ENCODE results near the gene ADO. TPM values are rescaled to one million over a fixed set of nuclear protein-coding genes. Genes with fewer than 3 reads are reported as not detected.
"Not testable (repeated sequence)": the region's sequence is repeated elsewhere in the genome, so short reads cannot be mapped to it uniquely, and the experiment has no call there.

ADO gene
- total RNA-seq, 1 experiment from 2014 or later, result 20.8 TPM

- not testable (repeated sequence) for H3K27me3 ChIP-seq, H3K4me3 ChIP-seq, H3K9me3 ChIP-seq, H3K36me3 ChIP-seq, DNase-seq
Measured at GRCh38 chr10:62788285-62788684, 16.2 kb upstream of the ADO start.

DNA sequence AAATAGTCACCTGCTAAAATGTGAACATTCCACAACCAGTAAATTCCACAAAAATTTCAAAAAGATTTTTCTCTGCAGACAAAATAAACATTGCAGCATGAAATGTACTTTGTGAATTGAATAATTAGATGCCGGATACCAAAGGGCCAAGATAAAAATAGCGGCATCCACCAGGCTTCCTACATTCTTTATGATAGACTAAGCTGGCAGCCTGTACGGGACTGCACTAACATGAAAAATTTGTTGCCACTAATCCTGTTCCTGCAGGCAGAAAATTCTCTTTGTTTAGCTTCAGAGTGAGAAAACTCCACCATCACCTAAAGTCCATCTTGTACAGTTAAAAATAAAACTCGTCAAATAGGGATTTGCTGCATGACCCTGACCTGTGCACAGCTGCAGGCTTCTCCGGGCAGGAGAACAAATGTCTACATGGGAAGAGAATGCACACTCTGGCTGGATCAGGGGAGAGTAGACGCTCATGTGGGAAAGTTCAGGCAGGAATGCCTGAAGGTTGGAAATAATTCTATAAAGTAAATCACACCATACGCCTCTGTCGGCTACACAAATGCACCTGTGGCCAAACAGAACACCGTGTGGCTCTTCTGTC lies 15.6 kb upstream of the ADO start:
- no peak overlapping the region for H3K4me3 ChIP-seq
- H3K9me3 ChIP-seq, result peaks cover 5% of the 10 kb centered on the region; the same call in 1 of the 2 replicates
- no peaks in the 10 kb centered on the region for H3K36me3 ChIP-seq
- peak; percentile 41 for DNase-seq
- no peaks in the 10 kb centered on the region for H3K27me3 ChIP-seq

DNA sequence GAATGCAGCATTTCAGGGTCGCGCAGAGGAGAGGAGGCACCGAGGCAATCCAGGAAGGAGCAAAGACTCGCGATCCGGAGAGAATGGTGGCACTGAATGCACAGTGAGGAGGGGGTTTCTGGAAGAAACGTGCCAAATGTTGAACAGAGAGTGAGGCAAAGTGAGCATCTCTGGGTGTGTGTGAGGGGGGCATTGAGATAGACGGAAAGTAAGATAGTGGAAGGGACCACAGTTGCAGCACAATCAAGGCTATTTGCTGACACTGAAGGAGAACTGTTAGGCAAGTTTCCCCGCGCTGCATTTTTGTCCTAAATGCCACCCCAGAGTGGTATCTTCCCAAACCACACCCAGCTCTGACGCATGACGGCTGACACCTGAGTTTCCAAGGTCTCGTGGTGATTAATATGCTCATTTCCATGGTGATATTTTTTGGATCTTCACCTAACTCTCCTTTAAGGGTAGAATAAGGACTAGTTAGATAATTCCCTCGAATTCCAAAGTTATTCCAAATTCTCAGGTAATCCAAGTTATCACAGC lies 14.4 kb upstream of the ADO start:
- H3K36me3 ChIP-seq, result no peaks in the 10 kb centered on the region
- H3K4me3 ChIP-seq, result no peak overlapping the region
- no peaks in the 10 kb centered on the region for H3K27me3 ChIP-seq
- H3K9me3 ChIP-seq, result peaks cover 5% of the 10 kb centered on the region; the same call in 1 of the 2 replicates
- DNase-seq, result no peak

- no peaks in the 10 kb centered on the region for H3K27me3 ChIP-seq
- H3K36me3 ChIP-seq, result no peaks in the 10 kb centered on the region
- no peak for DNase-seq
- no peak overlapping the region for H3K4me3 ChIP-seq
- peaks cover 5% of the 10 kb centered on the region; the same call in 1 of the 2 replicates for H3K9me3 ChIP-seq
Measured at GRCh38 chr10:62790571-62790970, 13.9 kb upstream of the ADO start.

GRCh38 chr10:62792261-62792660 lies 12.3 kb upstream of the ADO start:
- Histone ChIP-seq H3K9me3 (peaks cover under 1% of the 10 kb centered on the region; the same call in 1 of the 2 replicates), H3K27me3 (no peaks in the 10 kb centered on the region), H3K4me3 (no peak overlapping the region), H3K36me3 (no peaks in the 10 kb centered on the region)
- no peak for DNase-seq

DNA sequence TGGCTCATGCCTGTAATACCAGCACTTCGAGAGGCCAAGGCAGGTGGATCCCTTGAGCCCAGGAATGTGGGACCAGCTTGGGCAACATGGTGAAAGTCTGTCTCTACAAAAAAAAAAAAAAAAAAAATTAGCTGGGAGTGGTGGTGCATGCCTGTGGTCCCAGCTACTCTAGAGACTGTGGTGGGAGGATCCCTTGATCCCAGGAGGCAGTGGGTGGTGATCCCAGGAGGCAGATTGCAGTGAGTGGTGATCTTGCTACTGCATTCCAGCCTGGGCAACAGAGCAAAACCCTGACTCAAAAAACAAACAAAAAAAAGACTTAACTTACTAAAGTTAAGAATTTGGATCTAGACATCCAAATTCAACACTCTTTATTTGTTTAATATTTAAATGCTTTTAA lies 10.2 kb upstream of the ADO start:
- H3K4me3 ChIP-seq, result no peak overlapping the region
- no peaks in the 10 kb centered on the region for H3K36me3 ChIP-seq
- H3K27me3 ChIP-seq, result no peaks in the 10 kb centered on the region
- H3K9me3 ChIP-seq, result no peaks in the 10 kb centered on the region
- DNase-seq, result peak; percentile 87

DNA sequence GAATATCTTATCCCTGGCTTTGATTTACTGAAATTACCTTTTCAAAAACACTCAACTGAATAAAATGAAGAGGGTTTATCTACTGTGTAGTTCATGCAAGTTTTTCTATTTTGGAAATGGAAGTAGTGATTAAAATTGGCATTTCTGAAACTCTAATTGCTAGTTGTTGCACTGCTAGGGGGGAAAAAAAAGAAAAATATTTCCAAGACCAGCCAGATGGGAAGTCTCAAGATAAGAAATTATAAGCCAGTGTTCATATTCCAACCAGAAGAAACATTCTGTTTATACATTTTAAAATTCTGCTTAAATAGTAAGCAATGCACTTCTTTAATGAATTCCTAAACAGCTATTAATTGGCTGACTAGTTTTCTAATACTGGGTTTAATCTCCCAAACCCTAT lies 9.4 kb upstream of the ADO start:
- no peaks in the 10 kb centered on the region for H3K27me3 ChIP-seq
- no peaks in the 10 kb centered on the region for H3K9me3 ChIP-seq
- no peaks in the 10 kb centered on the region for H3K36me3 ChIP-seq
- no peak for DNase-seq
- H3K4me3 ChIP-seq, result no peak overlapping the region

GRCh38 chr10:62795762-62796161 lies 8.8 kb upstream of the ADO start:
- no peaks in the 10 kb centered on the region for H3K36me3 ChIP-seq
- no peaks in the 10 kb centered on the region for H3K27me3 ChIP-seq
- no peaks in the 10 kb centered on the region for H3K9me3 ChIP-seq
- no peak for DNase-seq
- H3K4me3 ChIP-seq, result no peak overlapping the region

GRCh38 chr10:62796896-62797295 lies 7.6 kb upstream of the ADO start:
- H3K4me3 ChIP-seq, result no peak overlapping the region
- H3K9me3 ChIP-seq, result no peaks in the 10 kb centered on the region
- DNase-seq, result no peak
- H3K36me3 ChIP-seq, result no peaks in the 10 kb centered on the region
- H3K27me3 ChIP-seq, result no peaks in the 10 kb centered on the region

DNA sequence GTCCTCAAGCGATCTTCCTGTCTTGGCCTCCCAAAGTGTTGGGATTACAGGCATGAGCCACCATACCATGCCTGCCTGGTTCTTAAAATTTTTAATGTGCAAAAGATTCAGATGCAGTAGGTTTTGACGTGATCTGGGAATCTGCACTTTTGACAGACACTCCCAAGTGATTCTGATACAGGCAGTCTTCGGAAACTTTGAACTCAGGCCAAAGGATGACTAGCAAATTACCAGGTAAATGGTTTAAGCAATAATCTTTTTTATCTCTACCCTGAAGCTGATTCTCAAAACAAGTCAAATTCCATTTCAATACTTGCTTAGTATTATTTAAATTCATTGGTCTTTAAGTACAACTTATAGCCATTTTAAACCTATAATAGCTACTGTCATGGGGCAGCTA lies 2.6 kb upstream of the ADO start:
- Histone ChIP-seq H3K4me3 (no peak overlapping the region), H3K36me3 (peaks cover 2% of the 10 kb centered on the region; the same call in 1 of the 2 replicates), H3K27me3 (no peaks in the 10 kb centered on the region), H3K9me3 (no peaks in the 10 kb centered on the region)
- no peak for DNase-seq

GRCh38 chr10:62803724-62804355 lies 680 bp upstream of the ADO start:
- DNase-seq, result no peak
- H3K9me3 ChIP-seq, result no peaks in the 10 kb centered on the region
- H3K4me3 ChIP-seq, result peak overlapping the region; percentile 64
- no peaks in the 10 kb centered on the region for H3K27me3 ChIP-seq
- H3K36me3 ChIP-seq, result peaks cover 6% of the 10 kb centered on the region; the same call in 1 of the 2 replicates

- Histone ChIP-seq H3K27me3 (no peaks in the 10 kb centered on the region), H3K4me3 (peak overlapping the region; percentile 64), H3K36me3 (peaks cover 8% of the 10 kb centered on the region; the same call in 1 of the 2 replicates), H3K9me3 (no peaks in the 10 kb centered on the region)
- peak; percentile 54 for DNase-seq
Measured at GRCh38 chr10:62805231-62806099, 945 bp downstream of the ADO start.

DNA sequence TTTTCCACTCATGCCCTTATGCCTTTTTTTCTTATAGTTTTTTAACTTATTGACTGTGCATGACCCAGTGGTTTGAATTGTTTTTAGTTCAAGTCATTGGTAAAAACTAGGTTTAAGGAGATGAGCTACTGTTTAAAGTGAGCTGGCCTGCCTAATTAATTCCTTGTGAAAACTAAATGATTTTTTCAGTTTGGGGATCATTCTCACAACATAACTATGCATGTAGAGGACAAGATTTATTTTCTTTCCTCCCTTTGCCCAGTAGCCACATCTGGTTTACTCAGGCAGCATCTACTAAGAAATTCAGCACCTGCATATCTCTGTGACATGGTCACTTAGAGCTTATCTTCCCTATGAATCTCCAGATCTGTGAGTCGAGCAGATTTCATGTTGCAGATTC lies 1.7 kb downstream of the ADO start:
- DNase-seq, result no peak

GRCh38 chr10:62810156-62810902 lies 5.8 kb downstream of the ADO start:
- Histone ChIP-seq H3K36me3 (peaks cover 8% of the 10 kb centered on the region; the same call in 1 of the 2 replicates), H3K9me3 (no peaks in the 10 kb centered on the region), H3K4me3 (no peak overlapping the region), H3K27me3 (peaks cover 8% of the 10 kb centered on the region)
- DNase-seq, result no peak

More for the DNA sequence above, 1.7 kb downstream of the ADO start:
- Histone ChIP-seq H3K36me3 (peaks cover 8% of the 10 kb centered on the region; the same call in 1 of the 2 replicates), H3K9me3 (no peaks in the 10 kb centered on the region), H3K4me3 (peak overlapping the region; percentile 64), H3K27me3 (no peaks in the 10 kb centered on the region)

- DNase-seq, result no peak
- H3K4me3 ChIP-seq, result no peak overlapping the region
- H3K36me3 ChIP-seq, result peaks cover 6% of the 10 kb centered on the region; the same call in 1 of the 2 replicates
- peaks cover 13% of the 10 kb centered on the region for H3K27me3 ChIP-seq
- no peaks in the 10 kb centered on the region for H3K9me3 ChIP-seq
Measured at GRCh38 chr10:62811159-62811875, 6.8 kb downstream of the ADO start.
